ENCODE results near the gene WDR86.

WDR86 gene

DNA sequence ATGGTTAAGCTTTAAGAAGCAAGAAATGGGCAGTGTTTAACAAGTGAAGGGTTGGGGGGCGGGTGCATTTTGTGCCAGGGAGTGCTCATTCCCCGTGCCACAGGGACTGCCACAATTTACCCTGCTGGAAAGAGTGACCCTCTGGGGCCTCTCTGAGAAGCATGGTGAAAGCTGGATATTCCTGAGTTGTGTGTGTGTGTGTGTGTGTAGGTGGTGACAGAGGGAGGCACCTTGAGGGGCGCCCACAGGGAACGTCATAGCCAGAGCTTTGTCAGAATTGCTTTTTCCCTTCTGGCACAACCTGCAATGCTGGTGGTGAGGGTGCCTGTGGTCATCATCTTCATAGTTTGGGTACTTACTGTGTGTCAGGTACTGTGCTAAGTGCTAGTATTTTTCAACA is 2.5 kb upstream of the WDR86 start:
- Histone ChIP-seq H2AFZ (ENCODE audit: low read length) (no peak overlapping the region), H3K9me2 (replicated peaks; ENCODE audit: low read depth, low read length) (no peaks in the 10 kb centered on the region)
- TF ChIP-seq, protein P1, sequence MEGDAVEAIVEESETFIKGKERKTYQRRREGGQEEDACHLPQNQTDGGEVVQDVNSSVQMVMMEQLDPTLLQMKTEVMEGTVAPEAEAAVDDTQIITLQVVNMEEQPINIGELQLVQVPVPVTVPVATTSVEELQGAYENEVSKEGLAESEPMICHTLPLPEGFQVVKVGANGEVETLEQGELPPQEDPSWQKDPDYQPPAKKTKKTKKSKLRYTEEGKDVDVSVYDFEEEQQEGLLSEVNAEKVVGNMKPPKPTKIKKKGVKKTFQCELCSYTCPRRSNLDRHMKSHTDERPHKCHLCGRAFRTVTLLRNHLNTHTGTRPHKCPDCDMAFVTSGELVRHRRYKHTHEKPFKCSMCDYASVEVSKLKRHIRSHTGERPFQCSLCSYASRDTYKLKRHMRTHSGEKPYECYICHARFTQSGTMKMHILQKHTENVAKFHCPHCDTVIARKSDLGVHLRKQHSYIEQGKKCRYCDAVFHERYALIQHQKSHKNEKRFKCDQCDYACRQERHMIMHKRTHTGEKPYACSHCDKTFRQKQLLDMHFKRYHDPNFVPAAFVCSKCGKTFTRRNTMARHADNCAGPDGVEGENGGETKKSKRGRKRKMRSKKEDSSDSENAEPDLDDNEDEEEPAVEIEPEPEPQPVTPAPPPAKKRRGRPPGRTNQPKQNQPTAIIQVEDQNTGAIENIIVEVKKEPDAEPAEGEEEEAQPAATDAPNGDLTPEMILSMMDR (conservative IDR thresholded peaks at IDR 0.05; ENCODE audit: low read length), result no peak
- TF ChIP-seq EZH2phosphoT487 (IDR thresholded peaks at IDR 0.05; ENCODE audit: borderline replicate concordance), result no peak

DNA sequence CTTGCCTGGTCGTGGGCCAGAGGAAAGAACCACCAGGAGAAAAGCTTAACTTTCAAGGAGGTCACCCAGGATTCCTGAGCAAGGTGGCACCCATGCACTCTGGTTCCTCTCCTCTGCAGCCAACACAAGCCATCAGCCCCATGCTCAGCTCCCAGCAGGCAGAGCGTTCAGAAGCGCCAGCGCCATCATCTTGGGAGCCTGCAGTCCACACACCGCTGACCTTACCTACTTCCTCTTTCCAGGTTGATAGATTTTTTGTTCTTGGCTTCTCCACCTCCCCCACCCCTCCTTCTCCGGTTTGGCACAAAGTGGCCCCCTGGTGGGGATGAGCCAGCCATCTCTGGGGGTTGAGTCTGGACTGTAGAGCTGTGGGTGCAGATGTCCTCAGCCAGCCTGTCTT is 1.7 kb upstream of the WDR86 start:
- no peak overlapping the region for H2AFZ ChIP-seq (ENCODE audit: low read length)
- H3K4me2 ChIP-seq (ENCODE audit: low read depth, low read length, poor library complexity, severe bottlenecking), result no peak overlapping the region
- no peaks in the 10 kb centered on the region for H4K20me1 ChIP-seq (ENCODE audit: insufficient read depth, low read length, poor library complexity, severe bottlenecking)
- no peaks in the 10 kb centered on the region for H3K9me2 ChIP-seq (replicated peaks; ENCODE audit: low read depth, low read length)
- TF ChIP-seq, protein P1 (conservative IDR thresholded peaks at IDR 0.05; ENCODE audit: low read length), result no peak
- no peak for TF ChIP-seq EZH2phosphoT487 (IDR thresholded peaks at IDR 0.05; ENCODE audit: borderline replicate concordance)
- H3K4me3 ChIP-seq (ENCODE audit: low read length, poor library complexity, severe bottlenecking), result no peak overlapping the region
- H3K4me1 ChIP-seq (ENCODE audit: insufficient read depth, low read length, poor library complexity, severe bottlenecking), result no peaks in the 10 kb centered on the region
- H3K27me3 ChIP-seq (ENCODE audit: insufficient read depth, low read length, poor library complexity, severe bottlenecking), result no peaks in the 10 kb centered on the region
- no peaks in the 10 kb centered on the region for H3K79me2 ChIP-seq (ENCODE audit: insufficient read depth, low read length)
- H3K9ac ChIP-seq (ENCODE audit: low read depth, low read length, poor library complexity, severe bottlenecking), result no peak overlapping the region
- H3K36me3 ChIP-seq (ENCODE audit: insufficient read depth, low read length), result no peaks in the 10 kb centered on the region
- H3F3A ChIP-seq (ENCODE audit: low read depth), result no peaks in the 10 kb centered on the region
- H3K9me3 ChIP-seq (ENCODE audit: insufficient read depth, low read depth, low read length), result no peaks in the 10 kb centered on the region

More for the DNA sequence above, 2.5 kb upstream of the WDR86 start:
- Histone ChIP-seq H4K20me1 (ENCODE audit: insufficient read depth, low read length, poor library complexity, severe bottlenecking) (no peaks in the 10 kb centered on the region), H3K4me2 (ENCODE audit: low read depth, low read length, poor library complexity, severe bottlenecking) (no peak overlapping the region), H3K36me3 (ENCODE audit: insufficient read depth, low read length) (no peaks in the 10 kb centered on the region), H3K79me2 (ENCODE audit: insufficient read depth, low read length) (no peaks in the 10 kb centered on the region), H3K4me3 (ENCODE audit: low read length, poor library complexity, severe bottlenecking) (no peak overlapping the region), H3K27me3 (ENCODE audit: insufficient read depth, low read length, poor library complexity, severe bottlenecking) (no peaks in the 10 kb centered on the region), H3K9ac (ENCODE audit: low read depth, low read length, poor library complexity, severe bottlenecking) (no peak overlapping the region), H3F3A (ENCODE audit: low read depth) (no peaks in the 10 kb centered on the region), H3K4me1 (ENCODE audit: insufficient read depth, low read length, poor library complexity, severe bottlenecking) (no peaks in the 10 kb centered on the region), H3K9me3 (ENCODE audit: insufficient read depth, low read depth, low read length) (no peaks in the 10 kb centered on the region)

DNA sequence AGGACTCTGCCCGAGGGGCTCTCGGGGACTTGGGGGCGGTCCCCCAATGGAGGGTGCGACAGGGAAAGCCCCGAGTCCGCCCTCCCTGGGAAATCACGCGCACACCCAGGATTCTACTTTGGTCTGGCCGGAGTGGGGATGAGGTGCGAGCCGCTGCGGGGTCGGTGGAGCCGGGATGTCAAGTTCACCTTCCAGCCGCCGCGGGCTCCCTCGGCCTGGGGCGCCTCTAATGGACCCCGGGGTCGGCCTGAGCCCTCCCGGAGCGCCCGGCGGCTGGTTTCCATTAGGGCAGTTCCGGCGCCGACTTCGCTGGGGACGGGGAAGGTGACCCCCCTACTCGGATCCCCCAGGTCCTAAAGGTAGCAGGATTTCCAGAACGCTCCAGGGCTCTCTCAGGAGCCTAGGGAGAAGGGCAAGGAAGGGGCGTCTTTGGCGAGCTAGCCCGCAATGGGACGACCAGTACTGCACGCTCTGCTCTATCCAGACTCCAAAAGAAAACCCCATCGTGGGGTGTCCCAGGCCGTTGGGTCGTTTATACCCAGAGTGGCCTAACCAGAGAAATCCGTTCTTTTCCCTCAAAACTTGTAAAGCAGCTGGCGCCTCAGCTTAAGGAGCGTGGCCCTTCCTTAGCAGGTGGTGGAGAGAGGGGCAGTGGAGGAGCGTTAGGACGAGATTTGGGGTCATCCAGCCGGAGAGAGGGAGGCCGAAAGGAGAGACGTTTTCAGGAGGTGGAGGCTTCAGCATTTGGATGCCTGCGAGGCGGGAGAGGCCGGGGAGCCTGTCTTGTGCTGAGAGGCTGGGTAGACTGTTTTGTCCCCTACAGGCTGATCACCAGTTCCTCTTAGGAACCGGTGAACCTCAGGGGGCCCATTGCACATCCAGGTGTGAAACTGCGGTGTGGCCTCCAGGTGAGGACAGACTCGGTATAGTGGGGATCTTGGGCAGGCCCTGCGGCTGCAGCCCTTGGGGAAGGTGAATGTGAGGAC is 860 bp upstream of the WDR86 start:
- H3K4me3 ChIP-seq (ENCODE audit: low read length, poor library complexity, severe bottlenecking), result no peak overlapping the region
- H3K4me1 ChIP-seq (ENCODE audit: insufficient read depth, low read length, poor library complexity, severe bottlenecking), result no peaks in the 10 kb centered on the region
- H3K79me2 ChIP-seq (ENCODE audit: insufficient read depth, low read length), result no peaks in the 10 kb centered on the region
- H2AFZ ChIP-seq (ENCODE audit: low read length), result no peak overlapping the region
- H3K36me3 ChIP-seq (ENCODE audit: insufficient read depth, low read length), result no peaks in the 10 kb centered on the region
- no peaks in the 10 kb centered on the region for H3K9me3 ChIP-seq (ENCODE audit: insufficient read depth, low read depth, low read length)
- no peak overlapping the region for H3K9ac ChIP-seq (ENCODE audit: low read depth, low read length, poor library complexity, severe bottlenecking)
- no peaks in the 10 kb centered on the region for H3K9me2 ChIP-seq (replicated peaks; ENCODE audit: low read depth, low read length)
- no peaks in the 10 kb centered on the region for H3K27me3 ChIP-seq (ENCODE audit: insufficient read depth, low read length, poor library complexity, severe bottlenecking)
- no peaks in the 10 kb centered on the region for H3F3A ChIP-seq (ENCODE audit: low read depth)
- H4K20me1 ChIP-seq (ENCODE audit: insufficient read depth, low read length, poor library complexity, severe bottlenecking), result no peaks in the 10 kb centered on the region
- no peak for TF ChIP-seq EZH2phosphoT487 (IDR thresholded peaks at IDR 0.05; ENCODE audit: borderline replicate concordance)
- TF ChIP-seq, protein P1 (conservative IDR thresholded peaks at IDR 0.05; ENCODE audit: low read length), result no peak
- no peak overlapping the region for H3K4me2 ChIP-seq (ENCODE audit: low read depth, low read length, poor library complexity, severe bottlenecking)
